Measurements from ENCODE around the gene ELOVL5.
A peak's percentile ranks its signal among the peaks of the same experiment; 100 is the strongest.

ELOVL5 gene

DNA sequence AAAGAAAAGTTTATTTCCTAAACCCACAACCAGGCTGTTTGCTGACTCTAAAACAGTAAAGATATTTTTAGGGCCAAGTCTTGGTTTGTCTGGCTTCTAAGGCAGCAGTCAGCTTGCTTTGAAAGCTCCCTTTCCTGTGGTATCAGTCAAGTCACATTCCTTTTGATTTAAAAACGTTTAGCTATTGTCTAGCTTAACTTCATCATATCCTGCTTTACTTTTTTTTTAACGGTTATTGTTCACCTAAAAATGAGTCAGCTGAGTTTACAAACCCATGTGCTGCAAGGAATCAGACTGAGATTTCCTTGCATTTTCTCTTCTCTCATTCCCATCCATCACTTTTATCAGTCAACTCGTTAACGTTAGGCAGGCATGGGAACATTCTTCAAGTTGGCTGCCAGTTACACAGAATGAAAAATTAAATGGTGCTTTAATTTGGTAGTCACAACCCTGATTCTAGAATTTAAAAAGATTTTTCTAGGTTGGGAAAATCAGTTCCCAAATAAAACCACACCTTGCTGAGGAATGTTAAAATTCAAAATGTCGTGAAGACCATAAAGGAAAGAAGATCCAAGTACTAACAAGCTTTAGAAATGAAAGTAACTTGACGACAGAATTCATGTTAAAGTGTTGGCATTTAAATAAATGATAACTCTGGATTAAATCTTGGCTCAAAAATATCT lies 45.9 kb downstream of the ELOVL5 start:
- DNase-seq = no peak

DNA sequence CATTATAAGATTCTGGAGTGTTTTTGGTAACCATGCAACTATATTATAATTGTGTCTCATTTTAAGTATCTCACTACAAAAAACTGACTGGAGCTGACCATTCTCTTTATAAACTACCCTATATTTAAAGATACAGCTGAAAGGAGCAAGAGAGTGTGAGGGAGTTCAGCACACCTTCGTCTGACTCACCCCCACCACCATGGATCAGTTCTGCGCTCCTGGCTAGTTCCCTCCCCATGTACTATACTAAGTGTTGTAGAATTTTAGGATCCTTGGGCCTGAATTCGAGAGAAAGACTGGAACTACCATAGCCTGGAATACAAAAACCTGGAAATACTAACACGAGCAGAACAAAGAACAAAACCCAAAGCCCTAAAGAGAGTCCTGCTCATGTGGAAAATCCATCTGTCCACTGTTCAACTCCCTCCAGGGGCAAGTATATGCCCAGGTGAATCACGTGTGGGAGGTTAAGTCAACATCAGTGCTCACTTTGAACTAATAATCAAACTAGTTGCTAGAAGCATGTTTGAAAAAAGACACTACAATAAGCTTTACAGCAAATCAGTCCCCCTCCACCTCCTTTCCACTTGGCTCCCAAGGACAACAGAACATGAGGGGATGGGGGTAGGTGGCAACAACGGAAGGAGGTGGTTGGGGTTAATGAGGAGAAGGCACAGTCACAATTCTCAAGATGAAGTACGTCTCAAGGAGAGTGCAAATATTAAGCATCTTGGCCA lies 46.8 kb downstream of the ELOVL5 start:
- DNase-seq = peak in 2 of 3 experiments; percentile 5 to 57

DNA sequence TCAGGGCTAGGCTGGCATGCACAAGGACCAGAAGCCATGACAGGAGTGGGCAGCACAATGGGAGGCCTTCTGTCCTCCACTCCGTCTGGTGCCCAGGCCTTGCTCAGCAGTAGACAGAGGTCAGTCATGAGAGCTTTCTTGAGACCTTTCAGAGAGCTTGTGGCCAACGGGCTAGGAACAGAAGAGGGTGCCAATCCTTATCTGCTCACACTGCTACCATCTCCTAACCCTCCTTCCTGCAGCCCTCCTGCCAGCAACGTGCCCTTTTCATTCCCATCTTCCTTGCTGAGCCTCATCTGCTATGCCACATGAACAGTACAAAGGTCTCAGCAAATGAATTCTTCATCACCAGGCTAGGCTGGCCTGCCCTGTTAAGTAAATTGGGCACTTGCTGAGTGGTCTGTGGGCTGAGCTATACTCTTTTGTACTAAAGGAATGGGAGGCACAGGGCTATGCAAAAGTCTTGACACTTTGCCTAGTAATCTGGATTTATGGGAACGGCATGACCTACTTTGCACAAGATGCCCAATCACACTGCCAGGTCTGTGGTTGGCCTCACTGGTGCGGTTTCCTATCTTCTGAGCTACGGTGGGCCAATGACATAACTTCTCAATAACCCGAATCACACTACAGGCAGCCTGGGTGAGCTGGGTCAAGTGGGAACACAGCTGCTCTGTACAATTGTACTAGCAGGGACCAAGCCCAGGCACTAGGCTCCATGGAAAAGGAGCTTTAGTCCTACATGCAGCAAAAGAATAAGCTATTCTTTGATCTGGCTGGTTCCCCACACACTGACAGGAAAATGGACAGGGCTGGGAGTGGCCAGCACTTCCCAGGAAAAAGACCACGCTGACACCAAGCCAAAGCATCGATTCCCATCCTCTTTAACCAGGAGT lies 47.8 kb downstream of the ELOVL5 start:
- DNase-seq = no peak

DNA sequence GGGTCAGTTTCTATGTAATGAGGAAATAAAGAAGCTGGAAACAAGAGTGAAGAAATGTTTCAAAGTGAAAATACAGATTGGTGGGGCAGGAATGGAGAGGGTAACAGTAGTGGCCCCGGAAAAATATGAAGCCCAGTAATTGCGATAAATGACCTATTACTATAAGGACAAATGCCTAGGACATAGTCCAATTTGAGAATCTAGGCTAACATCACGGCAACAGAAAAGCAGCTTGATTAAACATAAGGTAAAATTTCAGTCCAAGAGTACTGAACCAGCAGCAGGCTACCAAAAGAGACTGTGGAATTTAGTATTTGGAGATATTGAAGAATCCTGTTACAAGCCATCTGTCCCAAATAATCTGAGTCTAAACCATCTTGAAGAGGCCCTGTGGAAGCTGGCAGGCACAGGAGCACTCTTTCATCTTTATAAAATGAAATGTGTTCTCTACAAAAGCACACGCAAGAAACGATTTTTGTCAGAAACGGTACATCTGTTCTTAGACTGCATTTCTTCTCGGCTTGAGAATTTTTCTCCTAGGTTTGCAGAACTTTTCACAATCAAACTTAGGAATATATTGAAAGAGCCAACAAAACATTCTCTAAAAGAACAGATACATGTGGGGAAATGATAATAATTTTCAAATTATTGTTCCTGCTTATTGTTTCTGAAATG lies 49.3 kb downstream of the ELOVL5 start:
- no peak for DNase-seq

DNA sequence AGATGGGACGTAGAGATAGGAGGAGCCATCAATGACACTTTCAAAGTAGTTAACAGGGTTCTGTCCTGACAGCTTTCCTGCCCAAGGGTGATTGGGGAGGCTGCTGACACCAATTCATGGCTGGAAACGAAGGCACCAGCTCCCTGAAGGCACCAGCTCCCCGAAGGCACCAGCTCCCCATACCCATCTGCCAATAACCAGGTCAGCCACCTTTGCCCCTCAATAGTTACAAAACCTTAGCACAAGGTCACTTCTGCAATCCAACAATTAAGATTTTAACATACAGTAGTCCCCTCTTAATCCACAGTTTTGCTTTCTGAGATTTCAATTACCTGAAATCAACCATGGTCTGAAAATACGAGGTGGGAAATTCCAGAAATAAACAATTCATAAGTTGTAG lies 51.7 kb downstream of the ELOVL5 start:
- no peak for DNase-seq

DNA sequence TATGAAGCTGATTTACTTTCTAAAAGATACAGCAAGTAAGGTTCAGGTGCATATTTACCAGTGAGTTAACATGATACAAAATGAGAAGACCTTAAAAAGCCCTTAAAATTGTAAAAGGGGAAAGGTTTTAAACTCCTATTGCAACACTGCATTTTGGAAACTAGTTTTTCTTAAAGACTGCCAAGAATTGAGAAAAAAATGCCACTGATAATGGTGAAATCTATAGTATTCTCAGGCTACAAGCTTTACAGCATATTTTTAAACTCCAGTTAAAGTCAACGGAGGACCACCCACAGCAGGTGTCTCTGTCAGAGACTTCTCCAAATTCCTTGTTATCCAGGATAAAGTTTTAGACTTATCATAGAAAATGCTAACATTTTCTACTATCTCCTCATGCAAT lies 53.6 kb downstream of the ELOVL5 start:
- DNase-seq = no peak

DNA sequence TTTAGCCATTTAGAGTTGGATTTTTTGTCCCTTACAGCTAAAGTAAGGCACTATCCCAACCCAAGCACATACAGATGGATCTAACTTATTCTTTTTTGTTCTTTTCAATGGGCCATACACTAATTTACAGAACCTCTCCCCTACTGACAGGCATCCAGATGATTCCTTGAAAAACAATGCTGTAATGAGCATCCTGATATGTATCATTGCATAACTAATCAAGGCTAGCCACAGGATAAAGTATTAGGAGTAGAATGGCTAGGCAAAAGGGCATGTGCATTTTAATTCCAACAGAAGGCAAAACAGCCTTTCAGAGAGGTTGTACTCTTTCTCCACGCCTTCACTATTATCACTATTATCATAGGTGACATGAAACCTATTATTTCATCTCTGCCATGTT lies 54.1 kb downstream of the ELOVL5 start:
- DNase-seq = no peak

DNA sequence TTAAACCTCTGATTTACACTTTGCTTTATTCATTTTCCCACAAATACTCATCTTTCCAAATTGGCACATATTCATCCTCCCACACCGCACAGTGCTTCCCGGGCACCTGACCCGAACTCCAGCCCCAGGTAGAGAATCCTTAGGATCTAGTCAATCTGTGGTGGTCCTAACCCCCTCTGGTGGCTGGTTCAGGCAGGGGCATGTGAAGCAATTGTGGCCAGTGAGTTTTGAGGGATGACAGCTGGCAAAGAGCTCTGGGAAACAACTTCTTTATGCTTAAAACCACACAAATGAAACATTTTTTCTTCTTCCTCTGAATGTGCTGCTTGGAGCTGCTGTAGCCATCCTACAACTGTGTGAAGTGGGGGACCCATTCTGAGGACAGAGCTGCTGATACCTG lies 54.7 kb downstream of the ELOVL5 start:
- DNase-seq = peak in 2 of 3 experiments; percentile 12 to 51

DNA sequence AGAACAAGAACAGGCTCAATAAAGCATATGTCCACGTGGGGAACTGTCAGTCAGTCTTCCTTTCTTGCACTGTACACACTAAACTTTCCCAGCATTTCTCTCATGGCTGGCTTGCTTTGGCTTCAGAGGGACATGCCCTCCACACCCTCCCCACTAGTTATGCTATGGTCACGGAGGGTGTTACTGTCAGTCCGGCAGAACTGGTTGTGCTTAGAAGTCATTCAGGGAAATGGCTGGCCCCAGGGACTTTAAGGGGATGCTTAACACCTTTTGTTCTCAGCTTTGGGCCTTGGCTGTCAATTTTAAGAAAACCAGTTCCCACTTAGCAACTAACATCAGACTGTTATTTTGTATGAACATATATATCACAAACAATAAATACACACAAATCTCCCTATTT lies 55.1 kb downstream of the ELOVL5 start:
- DNase-seq = peak in 1 of 3 experiments; percentile 20

DNA sequence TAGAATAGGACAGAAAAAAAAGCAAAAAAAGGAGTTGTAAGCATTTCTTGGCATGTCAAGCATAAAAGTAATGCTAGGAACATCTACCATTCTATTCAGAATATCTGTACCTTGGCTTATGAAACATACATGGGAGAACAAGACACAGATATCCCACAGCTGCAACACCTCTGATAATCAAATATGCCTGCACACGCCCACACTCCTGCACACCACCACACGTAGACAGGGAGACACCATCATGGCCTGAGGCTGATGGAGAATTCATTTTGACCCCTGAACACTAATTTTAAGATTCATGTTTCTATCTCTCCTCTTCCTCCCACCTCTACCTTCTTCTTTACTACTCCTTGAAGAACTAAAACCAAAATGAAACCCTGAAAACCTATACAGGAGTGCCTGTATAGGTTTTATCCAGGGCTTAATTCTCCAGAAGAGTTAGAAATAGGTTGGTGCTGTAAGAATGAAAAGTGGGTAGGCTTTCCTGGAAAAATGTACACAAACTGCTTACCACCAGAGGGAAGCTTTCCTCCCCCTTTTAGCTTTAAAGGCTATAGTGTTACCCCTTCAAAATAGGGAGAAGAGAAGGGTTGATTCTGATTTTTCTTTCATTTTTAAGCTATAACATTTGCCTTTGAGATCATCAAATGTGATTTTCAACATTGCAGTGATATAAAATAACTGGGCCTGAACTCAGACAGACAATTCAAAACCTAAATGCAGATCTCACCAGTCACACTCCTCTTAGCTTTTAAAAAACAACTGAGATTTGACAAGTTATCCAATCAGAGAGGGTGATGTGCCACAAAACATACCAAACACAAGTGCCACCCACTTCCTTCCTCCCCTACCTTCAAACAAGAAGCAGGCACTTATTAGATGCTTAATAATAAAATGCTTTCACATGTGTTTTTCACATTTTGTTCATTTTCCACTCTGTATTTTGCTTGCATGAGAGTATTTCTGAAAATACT lies 57.9 kb downstream of the ELOVL5 start:
- DNase-seq = no peak

DNA sequence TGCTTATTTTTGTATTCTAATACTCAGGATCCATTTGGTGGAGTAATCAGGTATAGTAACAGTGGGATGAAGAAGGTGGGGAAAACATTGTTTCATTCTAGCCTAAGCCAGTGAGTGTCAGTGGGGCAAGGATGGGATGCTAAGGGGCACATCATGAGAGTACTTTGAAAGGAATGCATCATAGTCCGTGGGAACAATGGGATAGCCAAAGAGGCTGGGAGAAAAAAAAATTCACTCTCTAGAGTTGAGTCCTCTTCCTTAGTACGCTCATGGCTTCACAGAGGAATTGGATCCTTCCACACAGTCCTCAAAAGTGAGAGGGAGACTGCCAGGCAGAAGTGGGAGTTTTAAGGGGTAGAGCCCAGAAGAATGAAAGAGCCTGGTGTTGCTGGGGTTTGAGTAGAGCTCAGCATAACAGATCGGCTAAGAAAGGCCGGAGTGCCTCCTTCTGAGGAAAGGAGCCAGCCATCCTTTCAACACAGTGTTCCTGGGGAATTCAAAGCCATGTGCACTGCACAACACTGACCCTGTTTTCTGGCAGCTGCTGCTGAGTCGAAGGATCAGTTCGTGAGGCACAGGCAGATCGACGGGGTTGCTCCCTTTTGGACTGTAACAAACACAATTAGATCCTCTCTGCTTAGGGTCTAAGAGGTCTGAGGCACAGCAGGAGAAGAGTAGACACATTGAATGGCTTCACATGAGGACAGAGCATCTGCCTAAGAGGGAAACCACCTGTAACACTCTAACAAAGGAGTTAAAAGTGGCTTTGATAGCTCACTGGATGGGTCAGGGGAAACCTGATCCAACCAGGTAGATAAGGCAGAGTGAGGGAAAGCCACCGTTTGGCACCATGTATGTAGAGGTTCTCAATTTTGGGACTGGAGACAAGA lies 61.2 kb downstream of the ELOVL5 start:
- DNase-seq = peak; percentile 25 to 79 (median 71)

DNA sequence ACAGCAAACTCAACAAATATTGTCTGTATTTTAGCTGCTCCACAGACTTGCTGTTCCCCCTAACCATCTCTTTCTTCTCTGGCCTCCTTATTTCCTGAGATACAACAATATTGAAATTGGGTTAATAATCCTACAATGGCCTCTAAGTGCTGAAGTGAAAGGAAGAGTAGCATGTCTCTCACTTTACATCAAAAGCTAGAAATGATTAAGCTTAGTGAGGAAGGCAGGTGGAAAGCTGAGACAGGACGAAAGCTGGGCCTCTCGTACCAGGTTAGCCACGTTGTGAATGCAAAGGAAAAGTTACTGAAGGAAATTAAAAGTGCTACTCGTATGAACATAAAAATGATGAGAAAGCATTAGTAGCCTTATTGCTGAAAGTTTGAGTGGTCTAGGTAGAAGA lies 63.8 kb downstream of the ELOVL5 start:
- no peak for DNase-seq

DNA sequence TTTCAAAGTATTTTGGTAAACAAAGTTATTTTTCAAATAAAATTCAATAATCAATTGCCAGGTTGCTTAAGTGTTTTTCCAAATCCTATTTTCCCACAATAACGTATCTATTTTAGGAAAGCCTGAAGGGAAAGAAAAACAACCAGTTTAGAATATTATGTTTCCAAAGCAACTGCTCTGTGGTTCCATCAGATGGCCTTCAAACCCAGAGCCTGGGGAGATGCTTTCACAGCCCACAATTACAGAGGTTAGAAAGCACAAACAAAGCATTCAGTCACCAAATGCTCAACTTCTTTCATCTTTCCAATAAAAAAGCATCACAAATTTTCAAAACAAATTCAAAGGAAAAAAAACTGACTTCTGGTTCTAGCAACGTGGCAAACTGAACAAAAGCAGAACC lies 66.0 kb downstream of the ELOVL5 start:
- DNase-seq = peak in 1 of 3 experiments; percentile 10

DNA sequence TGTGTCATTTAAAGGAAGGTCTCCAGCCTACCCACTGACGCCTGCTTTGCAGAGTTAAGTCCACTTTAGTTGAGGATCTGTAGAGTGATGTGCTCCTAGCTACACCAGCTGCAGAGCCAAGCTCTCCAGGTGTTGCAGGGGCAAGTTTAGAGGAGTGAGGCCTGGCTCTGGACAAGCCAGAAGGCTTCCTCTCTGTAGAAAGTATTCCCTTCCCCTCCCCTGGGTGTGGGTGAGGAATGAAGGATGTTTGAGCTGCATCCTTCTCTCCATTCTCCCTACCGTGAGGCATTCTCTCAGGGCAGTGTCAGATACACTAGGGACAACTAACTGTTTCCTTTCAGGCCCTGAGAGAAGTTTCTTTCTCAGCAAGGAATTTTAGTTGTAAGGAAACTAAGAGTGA lies 66.5 kb downstream of the ELOVL5 start:
- no peak for DNase-seq

DNA sequence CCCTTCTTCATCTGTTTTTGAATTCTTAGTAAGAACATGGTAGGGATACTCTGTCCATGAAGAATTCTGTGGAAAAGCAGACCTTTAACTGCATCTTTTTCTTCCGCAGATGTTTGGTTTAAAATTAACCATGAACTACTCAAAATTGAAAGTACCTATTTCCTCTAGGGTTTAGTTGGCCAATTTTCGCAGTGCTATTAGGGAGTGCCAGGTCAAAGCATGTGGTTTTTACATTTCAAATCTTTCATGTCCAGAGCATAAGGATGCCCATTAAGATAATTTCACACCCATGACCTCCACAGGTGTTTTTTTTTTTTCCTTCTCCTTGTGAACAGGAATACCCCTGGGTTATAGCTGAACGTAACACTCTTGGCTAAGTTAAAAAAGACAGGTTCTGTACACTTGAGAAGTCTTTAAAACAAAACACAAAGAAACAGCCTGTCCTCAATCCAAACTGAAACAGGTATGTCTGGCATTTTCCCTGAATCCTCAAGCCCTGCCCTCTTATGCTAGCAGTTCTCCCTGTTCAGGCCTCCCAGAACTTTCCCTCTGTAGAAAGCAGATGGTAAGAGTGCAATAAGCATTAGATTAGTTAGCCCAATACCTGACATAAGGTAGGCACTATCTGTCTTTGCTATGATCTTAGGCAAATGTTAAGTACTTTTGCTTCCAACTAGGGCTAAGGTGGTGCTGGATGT lies 67.1 kb downstream of the ELOVL5 start:
- no peak for DNase-seq

DNA sequence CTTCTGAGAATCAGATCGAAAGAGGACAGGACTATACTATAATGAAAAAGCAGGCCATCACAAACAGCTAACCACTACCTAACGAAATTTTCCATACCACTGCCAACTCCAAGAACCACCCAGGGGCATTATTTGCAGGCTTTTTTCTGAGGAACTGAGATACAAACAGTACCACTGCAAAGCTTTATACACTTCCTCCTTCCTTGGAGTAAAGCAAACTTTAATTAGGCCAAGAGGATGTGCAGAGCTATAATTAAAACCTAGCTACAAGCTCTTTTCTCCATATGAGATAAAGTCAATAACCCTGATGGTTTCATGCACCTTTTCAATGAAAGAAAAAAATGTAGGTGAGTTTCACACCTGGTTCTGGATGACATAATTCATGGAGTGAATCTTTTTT lies 68.5 kb downstream of the ELOVL5 start:
- peak in 2 of 3 experiments; percentile 29 to 79 for DNase-seq

DNA sequence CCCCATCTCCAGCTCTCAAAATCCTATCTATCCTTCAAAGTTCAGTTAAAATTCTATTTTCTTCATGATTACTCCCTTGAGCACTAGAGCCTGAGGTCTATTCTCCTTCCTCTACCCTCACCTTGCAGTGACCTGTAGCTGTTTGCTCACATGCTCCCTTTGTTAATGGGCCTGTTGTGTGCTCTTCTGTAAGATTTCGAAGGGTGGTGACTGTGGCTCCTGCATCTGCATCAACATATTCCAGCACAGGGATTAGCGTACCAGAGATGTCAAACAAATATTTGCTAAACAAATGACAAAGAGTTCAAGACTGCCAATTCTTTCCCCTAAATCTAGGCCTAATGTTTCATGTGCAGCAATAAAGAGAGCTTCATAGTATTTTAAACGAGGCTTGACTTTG lies 69.5 kb downstream of the ELOVL5 start:
- peak in 1 of 3 experiments; percentile 13 for DNase-seq

DNA sequence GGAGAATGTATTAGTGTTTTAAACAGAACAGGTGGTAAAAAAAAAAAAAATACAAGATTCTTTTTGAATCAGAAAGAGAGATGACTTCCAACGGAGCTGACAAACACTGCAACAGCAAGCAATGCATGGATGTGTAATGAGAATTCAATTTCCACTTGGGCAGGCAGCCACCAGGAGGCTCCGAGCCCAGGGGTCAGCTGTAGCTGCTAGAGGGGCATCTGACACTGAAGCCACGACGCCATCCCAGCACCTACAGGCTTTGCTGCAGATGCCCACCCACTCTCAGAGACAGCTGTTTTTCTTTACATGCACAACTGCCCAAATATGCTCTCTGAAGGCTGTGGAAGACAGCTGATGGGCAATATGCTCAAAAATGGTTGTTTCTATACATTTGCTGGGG lies 75.4 kb downstream of the ELOVL5 start:
- no peak for DNase-seq

DNA sequence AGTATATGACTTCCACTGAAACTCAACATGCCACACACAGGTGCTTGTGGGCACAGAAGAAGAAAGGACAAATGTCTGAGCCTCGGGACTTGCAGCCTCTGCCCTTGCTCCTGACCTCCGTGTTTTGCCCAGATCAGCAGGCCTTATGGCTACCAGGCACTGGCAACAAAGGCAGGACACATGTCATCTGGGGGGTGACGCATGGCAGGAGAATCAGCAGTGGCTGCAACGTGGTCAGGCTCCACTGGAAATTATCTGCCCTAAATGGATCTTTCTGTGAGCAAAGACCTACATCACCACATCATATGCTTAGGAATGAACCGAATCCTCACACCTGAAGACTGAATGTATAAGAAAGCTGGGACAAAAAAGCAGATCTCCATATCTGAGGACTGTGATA lies 78.9 kb downstream of the ELOVL5 start:
- DNase-seq = no peak
